ENCODE results near the gene HDAC9. TPM values are rescaled to one million over a fixed set of nuclear protein-coding genes. Genes with fewer than 3 reads are reported as not detected.

HDAC9 gene
- total RNA-seq, 1 experiment from 2014 or later, result 7.7 TPM

- no CpG with 5 or more reads among the region's 3 CpGs for WGBS (ENCODE audit: extremely low coverage, insufficient read length, low lambda C conversion rate)
- H3K9ac ChIP-seq (ENCODE audit: extremely low read depth, insufficient read length, low read length), result no peak overlapping the region
- H3K56ac ChIP-seq (ENCODE audit: insufficient read length, low read depth, low read length), result no peak overlapping the region
- Mint-ChIP-seq H3K36me3 (ENCODE audit: insufficient read depth in 1 of 3, low read depth in 3 of 3) (no peaks in the 10 kb centered on the region), H3K4me1 (peaks cover 0 to 4% of the 10 kb centered on the region in 2 experiments; a peak in 2 of 4 replicates), H3K4me3 (no peak overlapping the region), H3K27me3 (ENCODE audit: low read depth) (no peaks in the 10 kb centered on the region), H3K9me3 (no peaks in the 10 kb centered on the region), H3K27ac (no peak overlapping the region)
- no peak overlapping the region for H3K27ac ChIP-seq (ENCODE audit: insufficient read length, low read depth, low read length)
- no peak overlapping the region for H2BK15ac ChIP-seq (ENCODE audit: low read depth, low read length)
- no peaks in the 10 kb centered on the region for H3K79me2 ChIP-seq (ENCODE audit: insufficient read depth, low read length)
- H3K23me2 ChIP-seq (ENCODE audit: insufficient read length, low read depth, low read length, poor library complexity, severe bottlenecking), result no peaks in the 10 kb centered on the region
- no peaks in the 10 kb centered on the region for H3K9me3 ChIP-seq (ENCODE audit: control insufficient read depth, low read depth, low read length)
- H4K5ac ChIP-seq (ENCODE audit: insufficient read length, low read depth, low read length), result no peak overlapping the region
- no peaks in the 10 kb centered on the region; the same call in 1 of the 2 replicates for H3K27me3 ChIP-seq (ENCODE audit: insufficient read depth, low read length)
- no peak overlapping the region for H3T11ph ChIP-seq (ENCODE audit: low read length)
- H3K14ac ChIP-seq (ENCODE audit: insufficient read depth, low read length), result no peak overlapping the region
- H2BK5ac ChIP-seq (ENCODE audit: insufficient read length, low read length), result no peak overlapping the region
- H2AFZ ChIP-seq (ENCODE audit: low read length), result no peak overlapping the region
- H2BK120ac ChIP-seq (ENCODE audit: low read depth, low read length, poor library complexity, severe bottlenecking), result no peak overlapping the region
- no peak overlapping the region for H2BK20ac ChIP-seq (ENCODE audit: low read depth, low read length, poor library complexity, severe bottlenecking)
- no peak overlapping the region for H3K23ac ChIP-seq (ENCODE audit: insufficient read length, low read depth, low read length)
- H4K8ac ChIP-seq (replicated peaks; ENCODE audit: insufficient read length, low read depth, low read length), result no peak overlapping the region
- no peak overlapping the region for H3K18ac ChIP-seq (ENCODE audit: insufficient read length, low read depth, low read length)
- no peak overlapping the region for H3K4me2 ChIP-seq (ENCODE audit: insufficient read depth, insufficient read length, low read length)
- TF ChIP-seq CTCF (conservative IDR thresholded peaks at IDR 0.05), result no peak
- no peak overlapping the region for H2AK5ac ChIP-seq (ENCODE audit: insufficient read length, low read length)
- H3K4ac ChIP-seq (ENCODE audit: low read depth, low read length), result no peak overlapping the region
- DNase-seq, result no peak
- H2BK12ac ChIP-seq (ENCODE audit: insufficient read length, low read depth, low read length), result no peak overlapping the region
- H3K79me1 ChIP-seq (ENCODE audit: insufficient read depth, low read depth, low read length, poor library complexity, severe bottlenecking), result no peaks in the 10 kb centered on the region
- H4K91ac ChIP-seq (ENCODE audit: insufficient read length, low read depth, low read length), result no peak overlapping the region
- H4K20me1 ChIP-seq (ENCODE audit: control insufficient read depth, insufficient read depth, insufficient read length), result no peaks in the 10 kb centered on the region
- no peaks in the 10 kb centered on the region for H3K4me1 ChIP-seq (ENCODE audit: insufficient read depth, low read length)
Observed at GRCh38 chr7:18778594-18778993, 283.0 kb downstream of the HDAC9 start.

Measured in H9 (cell line).